SK-N-MC (cell line): ENCODE data around the gene MTMR8.

Source experiments
- EZH2 ChIP-seq: fragments of 200-600 bp; sonication (generic); IDR thresholded peaks from one replicate; pipeline ENCODE4 v1.6.1; 2017; ENCODE audit warnings: antibody characterized with exemption
- FOXP2 ChIP-seq: optimal IDR thresholded peaks from 2 replicates; pipeline ENCODE3; 2011; ENCODE audit warnings: mild to moderate bottlenecking, moderate library complexity; ENCODE audit not compliant: insufficient read depth; ENCODE audit errors: extremely low read length, control extremely low read depth
- POLR2AphosphoS5 ChIP-seq: IDR thresholded peaks from 2 replicates; pipeline ENCODE4 v1.6.1; 2012; ENCODE audit warnings: mild to moderate bottlenecking, low read depth, low read length, borderline replicate concordance

- no peak for TF ChIP-seq POLR2AphosphoS5
- TF ChIP-seq EZH2 = no peak
- no peak for TF ChIP-seq FOXP2
Measured at GRCh38 chrX:64427281-64427680, 32.0 kb upstream of the MTMR8 start.
